ENCODE data around the gene HIVEP1. TPM values are rescaled to one million over a fixed set of nuclear protein-coding genes. Genes with fewer than 3 reads are reported as not detected.

HIVEP1 gene
- total and polyA plus RNA-seq, 2 of the 8 experiments (the other 6 are each of a cell fraction or from before 2014, with no cell fraction given): 22.6 to 23.1 TPM

DNA sequence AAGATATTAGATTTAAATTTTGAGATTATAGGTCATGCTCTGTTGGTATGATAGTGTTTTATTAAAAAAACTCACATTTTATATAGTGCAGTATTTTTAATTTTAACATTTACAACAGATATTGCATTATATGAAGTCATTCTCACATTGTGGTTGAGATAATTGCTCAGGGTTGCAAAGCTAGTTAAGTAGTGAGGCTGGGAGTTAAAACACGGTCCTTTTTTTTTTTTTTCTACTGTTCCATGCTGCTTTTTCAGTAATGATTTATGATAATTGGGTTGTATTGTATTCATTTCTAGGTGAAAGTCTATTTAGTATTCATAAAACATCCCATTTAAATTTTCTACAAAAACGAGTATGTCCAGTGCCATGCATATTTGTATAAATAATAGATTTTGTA is 160.5 kb downstream of the HIVEP1 start:
- Histone ChIP-seq H3K27ac (ENCODE audit: low read depth, low read length) (no peak overlapping the region), H3K79me2 (ENCODE audit: control insufficient read depth in 1 of 2, insufficient read depth in 2 of 2, low read length in 2 of 2) (no peaks in the 10 kb centered on the region), H3K27me3 (replicated peaks in 1 of 4; ENCODE audit: control insufficient read depth in 3 of 4, extremely low read depth in 1 of 4, insufficient read depth in 3 of 4, low read length in 3 of 4) (no peaks in the 10 kb centered on the region), H4K91ac (replicated peaks; ENCODE audit: insufficient read length, low read length) (no peak overlapping the region), H2AFZ (ENCODE audit: low read length) (no peak overlapping the region), H3K4ac (replicated peaks; ENCODE audit: insufficient read length, low read depth, low read length) (no peak overlapping the region), H2BK5ac (ENCODE audit: low read depth, low read length) (no peak overlapping the region), H4K20me1 (replicated peaks in 1 of 2; ENCODE audit: control insufficient read depth in 1 of 2, insufficient read depth in 2 of 2, low read length in 2 of 2) (no peaks in the 10 kb centered on the region), H3K56ac (replicated peaks; ENCODE audit: insufficient read length, low read depth, low read length) (no peak overlapping the region), H2BK15ac (ENCODE audit: low read length) (no peak overlapping the region), H3K79me1 (ENCODE audit: low read depth, low read length) (no peaks in the 10 kb centered on the region), H2BK12ac (ENCODE audit: low read depth, low read length) (no peak overlapping the region), H3K14ac (ENCODE audit: insufficient read length) (no peak overlapping the region), H3K9ac (replicated peaks in 1 of 4; ENCODE audit: extremely low read depth in 1 of 4, low read depth in 3 of 4, low read length in 3 of 4) (no peak overlapping the region), H4K5ac (ENCODE audit: insufficient read length, low read depth, low read length) (no peak overlapping the region), H3K4me1 (replicated peaks in 1 of 4; ENCODE audit: control insufficient read depth in 3 of 4, insufficient read depth in 4 of 4, low read length in 3 of 4) (peaks cover 0 to 7% (median 3%) of the 10 kb centered on the region in 4 experiments; a peak in 2 of 7 replicates), H4K8ac (ENCODE audit: extremely low read depth, insufficient read depth, low read length) (no peak overlapping the region), H2BK120ac (replicated peaks; ENCODE audit: low read depth, low read length) (no peak overlapping the region), H3K9me3 (ENCODE audit: insufficient read depth in 2 of 2, low read depth in 1 of 2, low read length in 1 of 2) (no peaks in the 10 kb centered on the region), H3K4me3 (ENCODE audit: extremely low read depth in 1 of 4, insufficient read depth in 2 of 4, low read depth in 3 of 4, low read length in 4 of 4) (no peak overlapping the region), H2AK5ac (ENCODE audit: low read depth, low read length) (no peak overlapping the region), H2BK20ac (ENCODE audit: low read length) (no peak overlapping the region), H3K18ac (ENCODE audit: extremely low read depth, low read length) (no peak overlapping the region; the same call in 1 of the 2 replicates), H3K4me2 (ENCODE audit: insufficient read depth in 1 of 2, low read depth in 2 of 2, low read length in 2 of 2) (no peak overlapping the region), H3K23ac (ENCODE audit: insufficient read length) (no peak overlapping the region), H3K23me2 (ENCODE audit: low read depth, low read length) (no peaks in the 10 kb centered on the region), H3K36me3 (ENCODE audit: control insufficient read depth in 2 of 4, insufficient read depth in 4 of 4, low read length in 3 of 4) (no peaks in the 10 kb centered on the region)
- DNase-seq (ENCODE audit: low read depth in 1 of 2, low spot score in 2 of 2) (no peak), FAIRE-seq (no peak)
- ChIA-PET POLR2A (ENCODE audit: partially characterized antibody) (no interaction called here), CTCF (ENCODE audit: partially characterized antibody) (interaction anchor here (0.7 to 1.7 kb wide), 3 partner anchors 61 to 115 kb away, joined by 3 to 7 read pairs (median 5); no protein-coding TSS in a partner anchor)
- 80% methylated on average over 2 of the region's 2 CpGs; no CpG with 5 or more reads in 1 of the 2 experiments for WGBS, 2 experiments (ENCODE audit: extremely low coverage in 1 of 2, insufficient coverage in 1 of 2, insufficient read length in 1 of 2, insufficient replicate concordance in 2 of 2, low coverage in 1 of 2, low lambda C conversion rate in 2 of 2, missing lambda C conversion rate in 1 of 2)
- TF ChIP-seq HDAC6 (IDR thresholded peaks at IDR 0.05; ENCODE audit: low read depth, low read length) (no peak), TCF12 (IDR thresholded peaks at IDR 0.05; ENCODE audit: low read depth, low read length) (no peak), SP2 (IDR thresholded peaks at IDR 0.05; ENCODE audit: low read length) (no peak), POLR2AphosphoS5 (IDR thresholded peaks at IDR 0.05; ENCODE audit: low read depth, low read length) (no peak), BRCA1 (IDR thresholded peaks at IDR 0.05; ENCODE audit: low read depth, low read length) (no peak), SRF (IDR thresholded peaks at IDR 0.05; ENCODE audit: low read depth, low read length) (no peak)
- TF ChIP-seq, protein P1, sequence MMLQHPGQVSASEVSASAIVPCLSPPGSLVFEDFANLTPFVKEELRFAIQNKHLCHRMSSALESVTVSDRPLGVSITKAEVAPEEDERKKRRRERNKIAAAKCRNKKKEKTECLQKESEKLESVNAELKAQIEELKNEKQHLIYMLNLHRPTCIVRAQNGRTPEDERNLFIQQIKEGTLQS (IDR thresholded peaks at IDR 0.05; ENCODE audit: insufficient read depth, low read depth, low read length): no peak
